Trophoblast cell (in vitro differentiated cells and primary cell): Measurements from ENCODE around the gene OSCAR.

Source experiments
- DNase-seq, 2 donors: peaks; one replicate each; pipeline ENCODE4 v3.0.0-alpha.2; 2016
- H2AFZ ChIP-seq: 2 replicates; pipeline ENCODE4 v1.6.1; 2013; ENCODE audit warnings: low read length, moderate library complexity, mild to moderate bottlenecking; ENCODE audit not compliant: insufficient read depth, poor library complexity
- H2AK5ac ChIP-seq: 2 replicates; pipeline ENCODE4 v1.6.1; 2013; ENCODE audit warnings: mild to moderate bottlenecking, low read length
- H2BK120ac ChIP-seq: 2 replicates; pipeline ENCODE4 v1.6.1; 2013; ENCODE audit warnings: low read length, mild to moderate bottlenecking, moderate library complexity; ENCODE audit not compliant: insufficient read depth, poor library complexity
- H2BK12ac ChIP-seq: 2 replicates; pipeline ENCODE4 v1.6.1; 2013; ENCODE audit warnings: mild to moderate bottlenecking, low read length, moderate library complexity
- H2BK5ac ChIP-seq: 2 replicates; pipeline ENCODE4 v1.6.1; 2013; ENCODE audit warnings: low read length, low read depth, moderate library complexity, mild to moderate bottlenecking; ENCODE audit not compliant: poor library complexity
- H3K14ac ChIP-seq: 2 replicates; pipeline ENCODE4 v1.6.1; 2013; ENCODE audit warnings: mild to moderate bottlenecking, low read length
- H3K18ac ChIP-seq: 2 replicates; pipeline ENCODE4 v1.6.1; 2013; ENCODE audit warnings: mild to moderate bottlenecking, low read length
- H3K23ac ChIP-seq: 2 replicates; pipeline ENCODE4 v1.6.1; 2013; ENCODE audit warnings: low read length
- H3K27ac ChIP-seq: 2 replicates; pipeline ENCODE4 v1.5.1; 2013; ENCODE audit warnings: low read depth, mild to moderate bottlenecking, inconsistent platforms, low read length, moderate library complexity
- H3K27me3 ChIP-seq: 2 replicates; pipeline ENCODE4 v1.6.1; 2013; ENCODE audit warnings: inconsistent platforms, mild to moderate bottlenecking, low read length, moderate library complexity; ENCODE audit not compliant: insufficient read depth
- H3K36me3 ChIP-seq, 2 experiments: 1 replicate in 1 of 2; 2 replicates in 1 of 2; pipeline ENCODE4 v1.6.1; 2013; ENCODE audit warnings: low read length in 2 of 2, mild to moderate bottlenecking in 2 of 2, moderate library complexity in 1 of 2; ENCODE audit not compliant: insufficient read depth in 2 of 2, control insufficient read depth in 1 of 2
- H3K4ac ChIP-seq: 2 replicates; pipeline ENCODE4 v1.6.1; 2013; ENCODE audit warnings: low read depth, mild to moderate bottlenecking, low read length, moderate library complexity
- H3K4me1 ChIP-seq, 2 experiments: 1 replicate in 1 of 2; 2 replicates in 1 of 2; pipeline ENCODE4 v1.6.1; 2013; ENCODE audit warnings: low read length in 2 of 2, mild to moderate bottlenecking in 2 of 2, moderate library complexity in 1 of 2; ENCODE audit not compliant: insufficient read depth in 2 of 2, control insufficient read depth in 1 of 2
- H3K4me2 ChIP-seq: 2 replicates; pipeline ENCODE4 v1.6.1; 2013; ENCODE audit warnings: inconsistent platforms, mild to moderate bottlenecking, low read length, moderate library complexity
- H3K4me3 ChIP-seq: 2 replicates; pipeline ENCODE4 v1.5.1; 2013; ENCODE audit warnings: mild to moderate bottlenecking, low read depth, low read length, inconsistent platforms
- H3K79me1 ChIP-seq: one replicate; pipeline ENCODE4 v1.6.1; 2013; ENCODE audit warnings: low read length
- H3K79me2 ChIP-seq: 2 replicates; pipeline ENCODE4 v1.6.1; 2013; ENCODE audit warnings: low read length, mild to moderate bottlenecking; ENCODE audit not compliant: control insufficient read depth, insufficient read depth, poor library complexity
- H3K9ac ChIP-seq: 2 replicates; pipeline ENCODE4 v1.6.1; 2013; ENCODE audit warnings: mild to moderate bottlenecking, low read length
- H3K9me3 ChIP-seq: 2 replicates; pipeline ENCODE4 v1.6.1; 2013; ENCODE audit warnings: low read depth, mild to moderate bottlenecking, control low read depth, inconsistent platforms, low read length; ENCODE audit not compliant: insufficient read depth
- H4K12ac ChIP-seq: 2 replicates; pipeline ENCODE4 v1.6.1; 2013; ENCODE audit warnings: low read depth, mild to moderate bottlenecking, low read length, moderate library complexity
- H4K8ac ChIP-seq: 2 replicates; pipeline ENCODE4 v1.6.1; 2013; ENCODE audit warnings: low read depth, mild to moderate bottlenecking, low read length, moderate library complexity
- H4K91ac ChIP-seq: one replicate; pipeline ENCODE4 v1.6.1; 2013; ENCODE audit warnings: low read depth, mild to moderate bottlenecking, low read length, moderate library complexity
- WGBS: extraction: QIAGEN DNeasy Blood & Tissue Kit; methylation state at CpG from one replicate; pipeline ENCODE4 v1.1.7; 2013; ENCODE audit warnings: missing lambda C conversion rate; ENCODE audit not compliant: insufficient read length, insufficient coverage; ENCODE audit errors: extremely low coverage; 5-methylcytosine and 5-hydroxymethylcytosine counted together

The OSCAR gene

DNA sequence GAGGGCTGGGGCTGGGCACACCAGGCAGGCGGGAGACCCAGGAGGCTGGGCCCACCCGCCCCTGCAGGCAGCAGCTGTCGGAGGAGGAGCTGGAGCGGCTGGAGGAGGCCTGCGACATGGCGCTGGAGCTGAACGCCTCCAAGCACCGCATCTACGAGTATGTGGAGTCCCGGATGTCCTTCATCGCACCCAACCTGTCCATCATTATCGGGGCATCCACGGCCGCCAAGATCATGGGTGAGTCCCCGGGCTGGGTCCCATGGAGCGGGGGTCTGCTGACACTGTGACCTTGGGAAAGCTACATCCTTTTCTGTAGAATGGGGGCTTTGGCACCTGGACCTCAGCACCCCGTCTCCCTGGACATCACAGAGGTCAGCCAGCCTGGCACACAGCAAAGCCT is 23.1 kb upstream of the OSCAR start:
- Histone ChIP-seq H3K27ac (no peak overlapping the region), H4K8ac (no peak overlapping the region), H3K4ac (no peak overlapping the region), H3K23ac (no peak overlapping the region), H3K79me2 (no peaks in the 10 kb centered on the region), H3K36me3 (peaks cover 83 to 89% of the 10 kb centered on the region in 2 experiments), H4K91ac (no peak overlapping the region), H3K4me1 (no peaks in the 10 kb centered on the region), H3K9ac (no peak overlapping the region), H3K4me3 (no peak overlapping the region), H2AFZ (no peak overlapping the region), H2AK5ac (no peak overlapping the region), H2BK5ac (no peak overlapping the region), H3K9me3 (peaks cover 1% of the 10 kb centered on the region), H3K4me2 (no peak overlapping the region), H2BK120ac (no peak overlapping the region), H2BK12ac (no peak overlapping the region), H3K79me1 (no peaks in the 10 kb centered on the region), H3K27me3 (no peaks in the 10 kb centered on the region), H4K12ac (no peak overlapping the region), H3K18ac (no peak overlapping the region), H3K14ac (no peak overlapping the region)
- DNase-seq = no peak
- WGBS = no CpG with 5 or more reads among the region's 17 CpGs

DNA sequence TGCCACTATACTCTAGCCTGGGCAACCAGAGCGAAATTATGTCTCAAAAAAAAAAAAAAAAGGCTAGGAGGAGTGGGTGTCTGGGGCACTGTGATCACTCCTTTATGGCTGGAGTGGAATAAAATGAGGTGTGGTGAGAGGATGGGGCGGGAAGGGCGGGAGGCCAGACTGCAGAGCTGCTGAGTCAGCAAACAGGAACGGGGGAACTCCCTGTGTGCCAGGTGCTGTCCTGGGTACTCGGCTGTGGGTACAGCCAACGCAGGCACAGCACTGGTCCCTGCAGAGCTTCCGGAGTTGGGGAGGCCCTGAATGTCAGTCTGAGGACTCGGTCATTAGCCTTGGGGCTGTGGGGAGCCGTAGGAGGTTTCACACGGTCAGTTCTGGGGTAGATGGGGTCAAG is 20.7 kb upstream of the OSCAR start:
- no peak overlapping the region for H2BK12ac ChIP-seq

GRCh38 chr19:54115109-54116063 is 14.8 kb upstream of the OSCAR start, which contains the start of the genes PRPF31 and TFPT:
PRPF31 (plus strand) TSS chr19:54115754; CDS start chr19:54118279, 2,525 bp downstream.
TFPT (minus strand) TSS chr19:54115657; CDS start chr19:54115269, 388 bp downstream.
- Histone ChIP-seq H3K9me3 (no peaks in the 10 kb centered on the region), H3K9ac (peak within 1 kb of the TSS; percentile 93), H3K4me2 (peak within 1 kb of the TSS; percentile 73), H3K23ac (no peak within 1 kb of the TSS), H3K79me1 (peaks cover 10% of the 10 kb centered on the region), H3K27ac (peak within 1 kb of the TSS; percentile 52), H3K79me2 (peaks cover 9% of the 10 kb centered on the region), H3K4ac (peak within 1 kb of the TSS; percentile 43), H2AFZ (peak within 1 kb of the TSS; percentile 74), H3K14ac (peak within 1 kb of the TSS; percentile 64), H3K4me1 (peaks cover 8 to 10% of the 10 kb centered on the region in 2 experiments), H2AK5ac (peak within 1 kb of the TSS; percentile 85), H2BK12ac (no peak within 1 kb of the TSS), H4K91ac (peak within 1 kb of the TSS; percentile 72), H4K12ac (peak within 1 kb of the TSS; percentile 68), H2BK5ac (peak within 1 kb of the TSS; percentile 71), H3K36me3 (peaks cover 28 to 31% of the 10 kb centered on the region in 2 experiments), H3K4me3 (peak within 1 kb of the TSS; percentile 87), H3K18ac (peak within 1 kb of the TSS; percentile 51), H4K8ac (peak within 1 kb of the TSS; percentile 92), H2BK120ac (peak within 1 kb of the TSS; percentile 20), H3K27me3 (no peaks in the 10 kb centered on the region)
- peak; percentile 97 to 100 for DNase-seq
- WGBS = no CpG with 5 or more reads among the region's 60 CpGs

More for the DNA sequence above, 20.7 kb upstream of the OSCAR start:
- no peak overlapping the region for H3K23ac ChIP-seq
- no peaks in the 10 kb centered on the region for H3K79me2 ChIP-seq
- H4K91ac ChIP-seq = no peak overlapping the region
- H3K4ac ChIP-seq = no peak overlapping the region
- H3K9ac ChIP-seq = no peak overlapping the region
- no peak overlapping the region for H2AFZ ChIP-seq
- H3K27me3 ChIP-seq = no peaks in the 10 kb centered on the region
- no peak overlapping the region for H3K4me2 ChIP-seq
- H3K36me3 ChIP-seq = peaks cover 68 to 71% of the 10 kb centered on the region in 2 experiments
- peaks cover 0 to 4% of the 10 kb centered on the region in 2 experiments for H3K4me1 ChIP-seq
- H3K9me3 ChIP-seq = peaks cover 1% of the 10 kb centered on the region
- H3K14ac ChIP-seq = no peak overlapping the region
- no CpG with 5 or more reads among the region's 10 CpGs for WGBS
- no peak overlapping the region for H2BK120ac ChIP-seq
- H4K8ac ChIP-seq = no peak overlapping the region
- no peaks in the 10 kb centered on the region for H3K79me1 ChIP-seq
- no peak overlapping the region for H3K18ac ChIP-seq
- H4K12ac ChIP-seq = no peak overlapping the region
- no peak overlapping the region for H2AK5ac ChIP-seq
- no peak overlapping the region for H3K27ac ChIP-seq
- no peak for DNase-seq
- H2BK5ac ChIP-seq = no peak overlapping the region
- H3K4me3 ChIP-seq = no peak overlapping the region

GRCh38 chr19:54114340-54115108 is 13.9 kb upstream of the OSCAR start:
- peak overlapping the region; percentile 87 for H3K4me3 ChIP-seq
- peaks cover 29 to 31% of the 10 kb centered on the region in 2 experiments for H3K36me3 ChIP-seq
- no peaks in the 10 kb centered on the region for H3K9me3 ChIP-seq
- peak overlapping the region; percentile 64 for H3K14ac ChIP-seq
- peak overlapping the region; percentile 68 for H4K12ac ChIP-seq
- peak overlapping the region; percentile 92 for H4K8ac ChIP-seq
- H2AK5ac ChIP-seq = peak overlapping the region; percentile 85
- peak overlapping the region; percentile 73 for H3K4me2 ChIP-seq
- H3K27me3 ChIP-seq = no peaks in the 10 kb centered on the region
- peaks cover 9% of the 10 kb centered on the region for H3K79me2 ChIP-seq
- no peak overlapping the region for H2BK12ac ChIP-seq
- H3K4ac ChIP-seq = peak overlapping the region; percentile 39
- WGBS = no CpG with 5 or more reads among the region's 28 CpGs
- H3K9ac ChIP-seq = peak overlapping the region; percentile 35
- H4K91ac ChIP-seq = peak overlapping the region; percentile 72
- H3K27ac ChIP-seq = no peak overlapping the region
- peak overlapping the region; percentile 20 for H2BK120ac ChIP-seq
- peak in 1 of 2 donors; percentile 8 for DNase-seq
- H3K18ac ChIP-seq = peak overlapping the region; percentile 51
- H3K79me1 ChIP-seq = peaks cover 10% of the 10 kb centered on the region
- peak overlapping the region; percentile 56 for H2AFZ ChIP-seq
- H2BK5ac ChIP-seq = no peak overlapping the region
- H3K4me1 ChIP-seq = peaks cover 8 to 10% of the 10 kb centered on the region in 2 experiments
- H3K23ac ChIP-seq = no peak overlapping the region
